Mononuclear cell (primary cell): ENCODE data around the gene OR2T3. TPM values are rescaled to one million over a fixed set of nuclear protein-coding genes. Genes with fewer than 3 reads are reported as not detected.

Source experiments
- H3K27me3 ChIP-seq: 2 replicates; pipeline ENCODE4 v1.6.0; 2011; ENCODE audit warnings: low read length, control low read depth; ENCODE audit not compliant: insufficient read depth
- H3K4me1 ChIP-seq: 2 replicates; pipeline ENCODE4 v1.5.1; 2011; ENCODE audit warnings: mild to moderate bottlenecking, low read length, control low read depth; ENCODE audit not compliant: insufficient read depth
- H3K4me3 ChIP-seq: 2 replicates; pipeline ENCODE4 v1.5.1; 2011; ENCODE audit warnings: mild to moderate bottlenecking, low read length, moderate library complexity
- H3K9me3 ChIP-seq: 2 replicates; pipeline ENCODE4 v1.5.1; 2011; ENCODE audit warnings: low read depth, mild to moderate bottlenecking, control low read depth, low read length
- total RNA-seq: library from RNA; depleted of rRNA; stranded (reverse); fragments of >200 nt; gene quantifications from one replicate; pipeline ENCODE4 v1.2.3, GENCODE V29; 2012

OR2T3 gene
- total RNA-seq, 1 donor = 0.42 TPM

- Histone ChIP-seq H3K4me3 (no peak overlapping the region), H3K27me3 (no peaks in the 10 kb centered on the region), H3K4me1 (no peaks in the 10 kb centered on the region), H3K9me3 (no peaks in the 10 kb centered on the region)
Measured at GRCh38 chr1:248521856-248522255, 48.7 kb downstream of the OR2T3 start.

Other genes with a start within 250 kb of the OR2T3 start
- not detected for gene OR2M4, start 241.9 kb upstream of the OR2T3 start, total RNA-seq
- gene OR2T33, start 195.4 kb upstream of the OR2T3 start, total RNA-seq = not detected
- gene OR2T12, start 169.9 kb upstream of the OR2T3 start, total RNA-seq = not detected
- not detected for gene OR2M7, start 148.8 kb upstream of the OR2T3 start, total RNA-seq
- not detected for gene OR14C36, start 124.6 kb upstream of the OR2T3 start, total RNA-seq
- not detected for gene OR2T4, start 111.7 kb upstream of the OR2T3 start, total RNA-seq
- not detected for gene OR2T6, start 97.6 kb upstream of the OR2T3 start, total RNA-seq
- gene OR2T1, start 70.3 kb upstream of the OR2T3 start, total RNA-seq = not detected
- gene OR2T2, start 27.7 kb upstream of the OR2T3 start, total RNA-seq = 0.42 TPM
- gene OR2T5, start 15.2 kb downstream of the OR2T3 start, total RNA-seq = 0.10 TPM
- gene OR2G6, start 34.7 kb downstream of the OR2T3 start, total RNA-seq = 0.10 TPM
- not detected for gene OR2T29, start 89.4 kb downstream of the OR2T3 start, total RNA-seq
- not detected for gene OR2T34, start 101.4 kb downstream of the OR2T3 start, total RNA-seq
- gene OR2T10, start 124.3 kb downstream of the OR2T3 start, total RNA-seq = 0.10 TPM
- 0.21 TPM for gene OR2T11, start 161.7 kb downstream of the OR2T3 start, total RNA-seq
- 0.42 TPM for gene OR2T35, start 171.9 kb downstream of the OR2T3 start, total RNA-seq
- not detected for gene OR2T27, start 182.2 kb downstream of the OR2T3 start, total RNA-seq
- gene OR14I1, start 229.4 kb downstream of the OR2T3 start, total RNA-seq = not detected